WTC11 (cell line): ENCODE results near the gene SUPV3L1. TPM values are rescaled to one million over a fixed set of nuclear protein-coding genes. Genes with fewer than 3 reads are reported as not detected.

ENCODE experiments used
- ATAC-seq: fragments of 200-7000 bp; cut with Tn5 transposase; 2 replicates; pipeline ENCODE4 v1.10.0; 2021; ENCODE audit warnings: mild to moderate bottlenecking, moderate library complexity
- CTCF ChIA-PET: fragments of 300-600 bp; sonication (Branson Sonifier 250); formaldehyde crosslinking; loops from one replicate; lab custom pipeline; 2021; ENCODE audit warnings: antibody characterized with exemption; lab: Charles Lee
- POLR2A ChIA-PET: fragments of 350-600 bp; sonication (Branson Sonifier 250); formaldehyde crosslinking; loops from one replicate; lab custom pipeline; 2021; ENCODE audit warnings: antibody characterized with exemption; lab: Charles Lee
- DNase-seq: peaks from one replicate; pipeline ENCODE4 v3.0.0; 2021; ENCODE audit warnings: low spot score
- H3K27ac Mint-ChIP-seq: 2 replicates; pipeline ENCODE4 v1.8.0; 2021; ENCODE audit warnings: mixed read lengths
- H3K27me3 Mint-ChIP-seq: 2 replicates; pipeline ENCODE4 v1.8.0; 2021; ENCODE audit warnings: low read depth, mild to moderate bottlenecking, moderate library complexity, mixed read lengths
- H3K36me3 Mint-ChIP-seq: 2 replicates; pipeline ENCODE4 v1.8.0; 2021; ENCODE audit warnings: mixed read lengths
- H3K4me1 Mint-ChIP-seq: 2 replicates; pipeline ENCODE4 v1.8.0; 2022; ENCODE audit warnings: mixed read lengths
- H3K4me3 Mint-ChIP-seq: 2 replicates; pipeline ENCODE4 v1.8.0; 2021; ENCODE audit warnings: mild to moderate bottlenecking, moderate library complexity, mixed read lengths
- H3K9me3 Mint-ChIP-seq: 2 replicates; pipeline ENCODE4 v1.8.0; 2021; ENCODE audit warnings: mixed read lengths
- AR ChIP-seq: fragments of 250-450 bp; sonication (Bioruptor Pico); IDR thresholded peaks from 2 replicates; pipeline ENCODE4 v1.9.0; 2021; ENCODE audit warnings: mild to moderate bottlenecking
- CBFB ChIP-seq: sonication (generic); formaldehyde crosslinking; IDR thresholded peaks from 2 replicates; pipeline ENCODE4 v1.8.1; 2022; ENCODE audit warnings: mild to moderate bottlenecking, low read depth, missing genetic modification reagents
- CREM ChIP-seq: sonication (generic); formaldehyde crosslinking; IDR thresholded peaks from 2 replicates; pipeline ENCODE4 v1.8.1; 2022; ENCODE audit warnings: mild to moderate bottlenecking, missing genetic modification reagents, moderate library complexity
- ELF4 ChIP-seq: sonication (generic); formaldehyde crosslinking; IDR thresholded peaks from 2 replicates; pipeline ENCODE4 v1.8.1; 2022; ENCODE audit warnings: low read depth, mild to moderate bottlenecking, moderate library complexity, missing genetic modification reagents
- ETV6 ChIP-seq: sonication (generic); formaldehyde crosslinking; IDR thresholded peaks from 2 replicates; pipeline ENCODE4 v1.8.1; 2022; ENCODE audit warnings: mild to moderate bottlenecking, missing genetic modification reagents
- GABPB1 ChIP-seq: sonication (generic); formaldehyde crosslinking; IDR thresholded peaks from 2 replicates; pipeline ENCODE4 v1.8.1; 2023; ENCODE audit warnings: mild to moderate bottlenecking, missing genetic modification reagents
- GTF2I ChIP-seq: fragments of 250-450 bp; sonication (Bioruptor Pico); conservative IDR thresholded peaks from 2 replicates; pipeline ENCODE4 v1.4.0; 2021; ENCODE audit warnings: mild to moderate bottlenecking
- HMGA2 ChIP-seq: fragments of 250-450 bp; sonication (Bioruptor Pico); IDR thresholded peaks from 2 replicates; pipeline ENCODE4 v1.4.0; 2021; ENCODE audit warnings: mild to moderate bottlenecking, moderate library complexity
- NFE2L1 ChIP-seq: sonication (generic); formaldehyde crosslinking; IDR thresholded peaks from 2 replicates; pipeline ENCODE4 v1.8.1; 2023; ENCODE audit warnings: missing genetic modification reagents
- NR2C2 ChIP-seq: sonication (generic); formaldehyde crosslinking; IDR thresholded peaks from 2 replicates; pipeline ENCODE4 v1.8.0; 2022; ENCODE audit warnings: mild to moderate bottlenecking, missing genetic modification reagents
- PRRX2 ChIP-seq: fragments of 250-450 bp; sonication (Bioruptor Pico); IDR thresholded peaks from 2 replicates; pipeline ENCODE4 v1.8.0; 2021; ENCODE audit warnings: mild to moderate bottlenecking
- SMAD4 ChIP-seq: sonication (generic); formaldehyde crosslinking; IDR thresholded peaks from 2 replicates; pipeline ENCODE4 v1.8.0; 2022; ENCODE audit warnings: mild to moderate bottlenecking, missing genetic modification reagents
- TEAD1 ChIP-seq: sonication (generic); formaldehyde crosslinking; IDR thresholded peaks from 2 replicates; pipeline ENCODE4 v1.8.0; 2022; ENCODE audit warnings: mild to moderate bottlenecking, missing genetic modification reagents
- ZNF416 ChIP-seq: fragments of 250-450 bp; sonication (Bioruptor Pico); IDR thresholded peaks from 2 replicates; pipeline ENCODE4 v1.9.0; 2021; ENCODE audit warnings: mild to moderate bottlenecking, inconsistent platforms
- ZNF671 ChIP-seq: fragments of 250-450 bp; sonication (Bioruptor Pico); IDR thresholded peaks from 2 replicates; pipeline ENCODE4 v1.8.0; 2021; ENCODE audit warnings: mild to moderate bottlenecking
- total RNA-seq: library from RNA; stranded (reverse); gene quantifications from 3 replicates; pipeline ENCODE4 v1.2.3, GENCODE V29; 2021
- TF ChIP-seq, protein P1 (sequence below): fragments of 200-600 bp; IDR thresholded peaks from 2 replicates; pipeline ENCODE4 v1.8.0; 2022; ENCODE audit warnings: antibody characterized with exemption
- TF ChIP-seq, protein P2 (sequence below): sonication (generic); formaldehyde crosslinking; IDR thresholded peaks from 2 replicates; pipeline ENCODE4 v1.8.1; 2023; ENCODE audit warnings: mild to moderate bottlenecking, missing genetic modification reagents
- TF ChIP-seq, protein P3 (sequence below): fragments of 250-450 bp; sonication (Bioruptor Pico); IDR thresholded peaks from 2 replicates; pipeline ENCODE4 v1.8.0; 2021; ENCODE audit warnings: mild to moderate bottlenecking

Gene SUPV3L1
- total RNA-seq, 1 experiment from 2014 or later, result 41.2 TPM

DNA sequence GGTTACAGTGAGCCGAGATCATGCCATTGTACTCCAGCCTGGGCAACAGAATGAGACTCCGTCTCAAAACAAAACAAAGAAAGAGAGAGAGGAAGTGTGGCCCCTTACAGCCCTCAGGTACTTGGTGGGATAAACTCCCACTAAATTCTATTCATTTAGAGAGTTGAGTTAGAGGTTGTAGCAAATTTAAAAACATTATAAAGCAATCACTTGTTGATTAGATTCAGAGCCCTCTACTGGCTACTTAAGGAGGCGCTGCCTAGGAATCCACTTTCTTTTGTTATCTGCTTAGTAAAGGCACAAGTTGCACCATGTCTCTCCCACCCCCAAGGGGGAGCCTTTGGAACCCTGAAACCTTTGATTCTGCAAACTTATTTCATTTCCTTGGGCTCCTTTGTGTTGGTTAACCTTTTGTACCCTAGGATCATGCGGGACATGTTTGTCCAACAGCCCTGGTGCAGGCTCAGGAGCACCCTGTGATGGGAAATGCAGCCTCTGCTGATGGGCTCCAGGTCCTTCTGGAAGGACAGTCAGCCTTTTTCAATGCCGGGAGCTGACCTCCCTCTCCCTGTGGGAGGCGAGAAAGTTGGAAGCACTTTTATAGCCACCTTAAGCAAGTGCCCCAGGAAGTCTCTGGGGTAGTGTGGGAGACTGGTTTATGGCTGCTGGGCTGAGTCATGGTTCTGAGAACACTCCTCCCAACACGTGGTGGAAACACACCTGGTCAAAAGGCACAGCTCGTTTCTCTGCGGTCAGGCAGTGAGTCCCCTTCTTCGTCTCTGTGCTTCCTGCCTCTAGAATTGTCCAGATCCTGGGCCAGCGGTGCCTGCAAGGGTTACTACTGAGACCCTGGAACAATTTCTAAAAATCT lies 42.4 kb downstream of the SUPV3L1 start (continued):
- TF ChIP-seq AR (no peak), SMAD4 (CRISPR knock-in tag) (no peak), ELF4 (CRISPR knock-in tag) (no peak), CREM (no peak), GTF2I (CRISPR knock-in tag) (no peak), ZNF416 (CRISPR knock-in tag) (no peak), NFE2L1 (CRISPR knock-in tag) (no peak), GABPB1 (0 out of 2 replicates have a peak, but pooled peaks have one; percentile 11), ZNF671 (no peak), ETV6 (no peak), TEAD1 (CRISPR knock-in tag) (no peak)
- TF ChIP-seq, protein P1, sequence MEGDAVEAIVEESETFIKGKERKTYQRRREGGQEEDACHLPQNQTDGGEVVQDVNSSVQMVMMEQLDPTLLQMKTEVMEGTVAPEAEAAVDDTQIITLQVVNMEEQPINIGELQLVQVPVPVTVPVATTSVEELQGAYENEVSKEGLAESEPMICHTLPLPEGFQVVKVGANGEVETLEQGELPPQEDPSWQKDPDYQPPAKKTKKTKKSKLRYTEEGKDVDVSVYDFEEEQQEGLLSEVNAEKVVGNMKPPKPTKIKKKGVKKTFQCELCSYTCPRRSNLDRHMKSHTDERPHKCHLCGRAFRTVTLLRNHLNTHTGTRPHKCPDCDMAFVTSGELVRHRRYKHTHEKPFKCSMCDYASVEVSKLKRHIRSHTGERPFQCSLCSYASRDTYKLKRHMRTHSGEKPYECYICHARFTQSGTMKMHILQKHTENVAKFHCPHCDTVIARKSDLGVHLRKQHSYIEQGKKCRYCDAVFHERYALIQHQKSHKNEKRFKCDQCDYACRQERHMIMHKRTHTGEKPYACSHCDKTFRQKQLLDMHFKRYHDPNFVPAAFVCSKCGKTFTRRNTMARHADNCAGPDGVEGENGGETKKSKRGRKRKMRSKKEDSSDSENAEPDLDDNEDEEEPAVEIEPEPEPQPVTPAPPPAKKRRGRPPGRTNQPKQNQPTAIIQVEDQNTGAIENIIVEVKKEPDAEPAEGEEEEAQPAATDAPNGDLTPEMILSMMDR, result 0 out of 2 replicates have a peak, but pooled peaks have one; percentile 4
- TF ChIP-seq, protein P2, sequence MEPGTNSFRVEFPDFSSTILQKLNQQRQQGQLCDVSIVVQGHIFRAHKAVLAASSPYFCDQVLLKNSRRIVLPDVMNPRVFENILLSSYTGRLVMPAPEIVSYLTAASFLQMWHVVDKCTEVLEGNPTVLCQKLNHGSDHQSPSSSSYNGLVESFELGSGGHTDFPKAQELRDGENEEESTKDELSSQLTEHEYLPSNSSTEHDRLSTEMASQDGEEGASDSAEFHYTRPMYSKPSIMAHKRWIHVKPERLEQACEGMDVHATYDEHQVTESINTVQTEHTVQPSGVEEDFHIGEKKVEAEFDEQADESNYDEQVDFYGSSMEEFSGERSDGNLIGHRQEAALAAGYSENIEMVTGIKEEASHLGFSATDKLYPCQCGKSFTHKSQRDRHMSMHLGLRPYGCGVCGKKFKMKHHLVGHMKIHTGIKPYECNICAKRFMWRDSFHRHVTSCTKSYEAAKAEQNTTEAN (CRISPR knock-in tag), result no peak
- TF ChIP-seq, protein P3, sequence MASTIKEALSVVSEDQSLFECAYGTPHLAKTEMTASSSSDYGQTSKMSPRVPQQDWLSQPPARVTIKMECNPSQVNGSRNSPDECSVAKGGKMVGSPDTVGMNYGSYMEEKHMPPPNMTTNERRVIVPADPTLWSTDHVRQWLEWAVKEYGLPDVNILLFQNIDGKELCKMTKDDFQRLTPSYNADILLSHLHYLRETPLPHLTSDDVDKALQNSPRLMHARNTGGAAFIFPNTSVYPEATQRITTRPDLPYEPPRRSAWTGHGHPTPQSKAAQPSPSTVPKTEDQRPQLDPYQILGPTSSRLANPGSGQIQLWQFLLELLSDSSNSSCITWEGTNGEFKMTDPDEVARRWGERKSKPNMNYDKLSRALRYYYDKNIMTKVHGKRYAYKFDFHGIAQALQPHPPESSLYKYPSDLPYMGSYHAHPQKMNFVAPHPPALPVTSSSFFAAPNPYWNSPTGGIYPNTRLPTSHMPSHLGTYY, result no peak

DNA sequence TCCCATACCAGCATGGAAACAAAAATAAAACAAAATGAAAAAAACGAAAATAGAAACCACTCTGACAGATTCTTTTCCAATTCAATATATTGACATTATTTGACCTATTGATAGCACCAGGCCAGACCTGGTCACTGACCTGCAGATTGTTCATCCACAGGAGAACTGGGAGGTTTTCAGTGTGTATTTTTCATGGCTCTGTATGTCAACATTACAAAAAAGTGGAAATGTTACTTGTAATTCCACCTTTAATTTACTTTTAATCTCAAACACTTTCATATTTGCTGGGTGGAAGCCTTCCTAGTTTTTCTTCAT lies 43.0 kb downstream of the SUPV3L1 start:
- DNase-seq (no peak), ATAC-seq (no peak)
- POLR2A ChIA-PET, result no interaction called here
- CTCF ChIA-PET, result interaction anchor here (0.6 to 1.1 kb wide), 14 partner anchors 8 to 396 kb away, joined by 3 to 7 read pairs (median 4); partner anchors contain the start of gene STOX1
- Mint-ChIP-seq H3K27me3 (no peaks in the 10 kb centered on the region), H3K36me3 (no peaks in the 10 kb centered on the region), H3K9me3 (no peaks in the 10 kb centered on the region), H3K27ac (no peak overlapping the region), H3K4me1 (peaks cover 16% of the 10 kb centered on the region), H3K4me3 (no peak overlapping the region)
- TF ChIP-seq PRRX2 (CRISPR knock-in tag) (no peak), CBFB (CRISPR knock-in tag) (no peak), ZNF671 (no peak), HMGA2 (CRISPR knock-in tag) (no peak), GTF2I (CRISPR knock-in tag) (no peak), TEAD1 (CRISPR knock-in tag) (no peak), NR2C2 (CRISPR knock-in tag) (no peak)
- TF ChIP-seq, all 79 proteins: peak for 0
